ENCODE results near the gene SLC16A1. TPM values are rescaled to one million over a fixed set of nuclear protein-coding genes. Genes with fewer than 3 reads are reported as not detected.
"Not testable (repeated sequence)": the region's sequence is repeated elsewhere in the genome, so short reads cannot be mapped to it uniquely, and the experiment has no call there.

SLC16A1 gene
- total RNA-seq, 2 donors from 2014 or later, result 29.2 to 31.9 TPM

GRCh38 chr1:112904071-112904830 is 51.7 kb downstream of the SLC16A1 start:
- Mint-ChIP-seq H3K4me1 (peaks cover 15% of the 10 kb centered on the region), H3K27me3 (no peaks in the 10 kb centered on the region), H3K27ac (peak overlapping the region; percentile 46), H3K36me3 (ENCODE audit: low read depth) (no peaks in the 10 kb centered on the region), H3K4me3 (peak overlapping the region; percentile 26)
- no peaks in the 10 kb centered on the region for H3K9me3 ChIP-seq (ENCODE audit: control insufficient read depth, low read length, poor library complexity, severe bottlenecking)
- DNase-seq, result no peak
- peak; percentile 61 for ATAC-seq

DNA sequence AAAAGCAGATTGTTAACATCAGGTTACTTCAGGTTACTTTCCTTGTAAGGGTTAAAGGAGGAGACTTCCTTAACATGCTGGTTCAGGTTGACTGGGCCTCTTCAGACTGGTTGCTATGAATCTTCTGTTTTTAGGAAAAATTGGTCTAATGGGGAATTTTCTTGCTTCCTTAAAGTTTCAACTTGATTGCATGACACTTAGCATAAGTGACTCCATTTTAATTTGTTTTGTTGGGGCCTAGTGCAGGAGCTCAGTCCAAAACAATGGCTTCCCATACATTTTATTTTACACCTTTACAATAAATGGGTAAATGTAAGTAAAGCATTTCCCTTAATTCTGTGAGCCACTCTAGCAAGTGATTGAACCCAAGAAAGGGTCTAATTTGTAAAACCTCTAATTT is 53.8 kb downstream of the SLC16A1 start:
- no peak overlapping the region for H3K4me3 Mint-ChIP-seq
- H3K27ac Mint-ChIP-seq, result no peak overlapping the region
- H3K36me3 Mint-ChIP-seq (ENCODE audit: low read depth), result no peaks in the 10 kb centered on the region
- DNase-seq, result no peak
- H3K9me3 ChIP-seq (ENCODE audit: control insufficient read depth, low read length, poor library complexity, severe bottlenecking), result no peaks in the 10 kb centered on the region
- peaks cover 15% of the 10 kb centered on the region for H3K4me1 Mint-ChIP-seq
- no peak for ATAC-seq
- no peaks in the 10 kb centered on the region for H3K27me3 Mint-ChIP-seq

DNA sequence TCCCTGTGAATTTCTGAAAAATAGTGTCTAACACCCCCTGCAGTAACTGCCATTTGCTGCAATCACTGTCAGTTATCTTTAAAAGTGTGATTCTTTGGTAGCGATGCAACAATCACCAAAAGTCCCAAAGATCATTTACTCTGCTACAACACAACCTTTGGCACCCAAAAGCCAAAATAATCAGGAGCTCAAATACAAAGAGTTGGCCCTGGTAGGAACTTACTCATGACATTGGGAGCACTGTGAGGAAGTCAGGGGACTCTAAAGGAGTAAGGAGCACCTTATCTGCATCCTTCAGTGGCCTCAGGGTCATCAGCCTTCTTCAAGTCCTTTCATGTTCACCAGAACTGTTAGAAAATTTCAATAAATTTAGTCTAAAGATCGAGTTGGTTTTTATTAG is 54.6 kb downstream of the SLC16A1 start:
- ATAC-seq, result no peak
- Mint-ChIP-seq H3K27ac (no peak overlapping the region), H3K27me3 (no peaks in the 10 kb centered on the region), H3K4me1 (peaks cover 15% of the 10 kb centered on the region), H3K4me3 (no peak overlapping the region), H3K36me3 (ENCODE audit: low read depth) (no peaks in the 10 kb centered on the region)
- DNase-seq, result no peak
- no peaks in the 10 kb centered on the region for H3K9me3 ChIP-seq (ENCODE audit: control insufficient read depth, low read length, poor library complexity, severe bottlenecking)

- Mint-ChIP-seq H3K4me1 (no peaks in the 10 kb centered on the region), H3K27me3 (no peaks in the 10 kb centered on the region), H3K4me3 (no peak overlapping the region), H3K36me3 (ENCODE audit: low read depth) (no peaks in the 10 kb centered on the region), H3K27ac (no peak overlapping the region)
- no peak for DNase-seq
- peaks cover 4% of the 10 kb centered on the region for H3K9me3 ChIP-seq (ENCODE audit: control insufficient read depth, low read length, poor library complexity, severe bottlenecking)
- no peak for ATAC-seq
Observed at GRCh38 chr1:112896783-112897182, 59.2 kb downstream of the SLC16A1 start.

DNA sequence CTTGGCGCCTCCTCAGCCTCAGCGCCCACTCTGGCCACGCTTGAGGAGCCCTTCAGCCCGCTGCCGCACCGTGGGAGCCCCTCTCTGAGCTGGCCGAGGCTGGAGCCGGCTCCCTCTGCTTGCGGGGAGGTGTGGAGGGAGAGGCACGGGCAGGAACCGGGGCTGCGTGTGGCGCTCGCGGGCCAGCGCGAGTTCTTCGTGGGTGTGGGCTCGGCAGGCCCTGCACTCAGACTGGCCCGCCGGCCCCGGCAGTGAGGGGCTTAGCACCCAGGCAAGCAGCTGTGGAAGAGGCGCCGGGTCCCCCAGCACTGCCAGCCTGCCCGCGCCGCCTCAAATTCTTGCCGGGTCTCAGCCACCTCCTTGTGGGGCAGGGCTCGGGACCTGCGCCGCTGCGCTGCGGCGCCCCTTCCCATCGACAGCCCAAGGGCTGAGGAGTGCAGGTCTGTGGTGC is 61.4 kb downstream of the SLC16A1 start:
- Mint-ChIP-seq H3K27me3 (no peaks in the 10 kb centered on the region), H3K36me3 (ENCODE audit: low read depth) (no peaks in the 10 kb centered on the region), H3K4me3 (no peak overlapping the region), H3K4me1 (no peaks in the 10 kb centered on the region), H3K27ac (no peak overlapping the region)
- ATAC-seq (no peak), DNase-seq (no peak)
- peaks cover 4% of the 10 kb centered on the region for H3K9me3 ChIP-seq (ENCODE audit: control insufficient read depth, low read length, poor library complexity, severe bottlenecking)

DNA sequence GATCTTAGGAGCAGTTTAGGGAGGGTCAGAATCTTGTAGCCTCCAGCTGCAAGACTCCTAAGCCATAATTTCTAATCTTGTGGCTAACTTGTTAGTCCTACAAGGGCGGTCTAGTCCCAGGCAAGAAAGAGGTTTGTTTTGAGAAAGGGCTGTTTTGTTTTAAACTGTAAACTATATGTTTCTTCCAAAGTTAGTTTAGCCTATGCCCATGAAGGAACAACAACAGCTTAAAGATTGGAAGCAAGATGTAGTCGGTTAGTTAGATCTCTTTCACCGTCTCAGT is 62.0 kb downstream of the SLC16A1 start:
- ATAC-seq (no peak), DNase-seq (no peak)
- no peak overlapping the region for H3K27ac Mint-ChIP-seq
- H3K4me3 Mint-ChIP-seq, result no peak overlapping the region
- H3K27me3 Mint-ChIP-seq, result no peaks in the 10 kb centered on the region
- peaks cover 4% of the 10 kb centered on the region for H3K9me3 ChIP-seq (ENCODE audit: control insufficient read depth, low read length, poor library complexity, severe bottlenecking)
- H3K4me1 Mint-ChIP-seq, result no peaks in the 10 kb centered on the region
- H3K36me3 Mint-ChIP-seq (ENCODE audit: low read depth), result no peaks in the 10 kb centered on the region

GRCh38 chr1:112893288-112894009 is 62.5 kb downstream of the SLC16A1 start:
- DNase-seq (no peak), ATAC-seq (no peak)
- Mint-ChIP-seq H3K27me3 (no peaks in the 10 kb centered on the region), H3K4me3 (no peak overlapping the region), H3K27ac (no peak overlapping the region), H3K36me3 (ENCODE audit: low read depth) (no peaks in the 10 kb centered on the region), H3K4me1 (no peaks in the 10 kb centered on the region)
- peaks cover 4% of the 10 kb centered on the region for H3K9me3 ChIP-seq (ENCODE audit: control insufficient read depth, low read length, poor library complexity, severe bottlenecking)

DNA sequence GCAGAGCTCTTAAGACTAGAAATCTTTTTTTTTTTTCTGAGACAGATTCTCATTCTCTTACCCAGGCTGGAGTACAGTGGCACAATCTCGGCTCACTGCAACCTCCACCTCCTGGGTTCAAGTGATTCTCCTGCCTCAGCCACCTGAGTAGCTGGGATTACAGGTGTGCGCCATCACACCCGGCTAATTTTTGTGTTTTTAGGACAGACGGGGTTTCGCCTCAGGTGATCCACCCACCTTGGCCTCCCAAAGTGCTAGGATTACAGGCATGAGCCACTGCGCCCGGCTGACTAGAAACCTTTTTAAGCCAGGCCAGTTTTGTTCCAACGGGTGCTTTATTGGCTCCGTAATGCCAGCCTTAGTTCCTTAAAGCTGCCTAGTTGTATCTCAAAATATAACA is 66.1 kb downstream of the SLC16A1 start:
- not testable (repeated sequence) for H3K4me3 Mint-ChIP-seq, DNase-seq

DNA sequence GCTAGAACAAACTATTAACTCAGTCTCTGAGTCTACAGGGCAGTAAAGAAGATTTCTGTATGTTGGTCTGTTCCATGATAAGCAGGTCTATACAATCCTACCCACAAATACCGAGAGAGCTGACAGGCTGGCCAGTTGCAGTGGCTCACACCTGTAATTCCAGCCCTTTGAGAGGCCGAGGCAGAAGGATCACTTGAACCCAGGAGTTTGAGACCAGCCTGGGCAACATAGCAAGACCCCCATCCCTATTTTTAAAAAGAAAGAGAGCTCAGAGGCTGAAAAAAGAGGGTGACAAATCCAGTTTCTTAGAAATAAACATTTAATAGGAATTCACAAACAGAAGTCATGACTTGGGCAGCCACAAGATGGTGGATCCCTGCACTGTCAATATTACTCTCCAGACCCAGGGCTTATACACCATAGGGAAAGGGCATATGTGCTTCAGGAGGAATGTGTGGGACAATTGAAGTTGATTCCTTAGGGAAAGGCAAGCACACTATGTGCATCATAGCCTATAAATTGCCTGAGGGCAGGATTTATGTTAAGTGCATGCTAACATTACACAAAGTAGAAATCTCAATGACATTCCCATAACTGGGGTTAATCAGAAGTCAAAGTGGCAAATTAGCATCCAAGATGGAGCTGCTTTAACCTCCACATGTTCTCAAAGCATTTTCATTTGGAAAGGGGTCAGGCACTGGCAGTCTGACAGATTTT is 66.8 kb downstream of the SLC16A1 start:
- Mint-ChIP-seq H3K36me3 (ENCODE audit: low read depth) (no peaks in the 10 kb centered on the region), H3K27me3 (no peaks in the 10 kb centered on the region), H3K4me1 (peaks cover 2% of the 10 kb centered on the region), H3K27ac (no peak overlapping the region), H3K4me3 (no peak overlapping the region)
- ATAC-seq (no peak), DNase-seq (no peak)
- H3K9me3 ChIP-seq (ENCODE audit: control insufficient read depth, low read length, poor library complexity, severe bottlenecking), result peaks cover 4% of the 10 kb centered on the region

More for the DNA sequence above, 66.1 kb downstream of the SLC16A1 start:
- H3K4me1 Mint-ChIP-seq; H3K36me3 Mint-ChIP-seq (ENCODE audit: low read depth); H3K27me3 Mint-ChIP-seq; ATAC-seq; H3K9me3 ChIP-seq (ENCODE audit: control insufficient read depth, low read length, poor library complexity, severe bottlenecking); H3K27ac Mint-ChIP-seq: not testable (repeated sequence)

- H3K36me3 Mint-ChIP-seq (ENCODE audit: low read depth), result no peaks in the 10 kb centered on the region
- no peak overlapping the region for H3K27ac Mint-ChIP-seq
- no peak for ATAC-seq
Observed at GRCh38 chr1:112888630-112889029, 67.4 kb downstream of the SLC16A1 start.

GRCh38 chr1:112887599-112888283 is 68.3 kb downstream of the SLC16A1 start:
- no peaks in the 10 kb centered on the region for H3K36me3 Mint-ChIP-seq (ENCODE audit: low read depth)
- H3K27me3 Mint-ChIP-seq, result no peaks in the 10 kb centered on the region
- no peak overlapping the region for H3K27ac Mint-ChIP-seq
- ATAC-seq, result no peak
- peaks cover 2% of the 10 kb centered on the region for H3K4me1 Mint-ChIP-seq
- DNase-seq, result no peak
- no peak overlapping the region for H3K4me3 Mint-ChIP-seq
- no peaks in the 10 kb centered on the region for H3K9me3 ChIP-seq (ENCODE audit: control insufficient read depth, low read length, poor library complexity, severe bottlenecking)

More at GRCh38 chr1:112888630-112889029, 67.4 kb downstream of the SLC16A1 start:
- no peaks in the 10 kb centered on the region for H3K27me3 Mint-ChIP-seq
- no peak overlapping the region for H3K4me3 Mint-ChIP-seq
- H3K4me1 Mint-ChIP-seq, result peaks cover 2% of the 10 kb centered on the region
- DNase-seq, result no peak
- peaks cover 4% of the 10 kb centered on the region for H3K9me3 ChIP-seq (ENCODE audit: control insufficient read depth, low read length, poor library complexity, severe bottlenecking)

- not testable (repeated sequence) for H3K4me1 Mint-ChIP-seq; ATAC-seq; H3K27me3 Mint-ChIP-seq; H3K36me3 Mint-ChIP-seq (ENCODE audit: low read depth); H3K27ac Mint-ChIP-seq; DNase-seq; H3K4me3 Mint-ChIP-seq; H3K9me3 ChIP-seq (ENCODE audit: control insufficient read depth, low read length, poor library complexity, severe bottlenecking)
Observed at GRCh38 chr1:112884996-112885395, 71.0 kb downstream of the SLC16A1 start.

- no peaks in the 10 kb centered on the region for H3K36me3 Mint-ChIP-seq (ENCODE audit: low read depth)
- DNase-seq (no peak), ATAC-seq (no peak)
- no peaks in the 10 kb centered on the region for H3K9me3 ChIP-seq (ENCODE audit: control insufficient read depth, low read length, poor library complexity, severe bottlenecking)
- H3K4me3 Mint-ChIP-seq, result no peak overlapping the region
- H3K27me3 Mint-ChIP-seq, result peaks cover 4% of the 10 kb centered on the region
- no peak overlapping the region for H3K27ac Mint-ChIP-seq
- peaks cover 4% of the 10 kb centered on the region for H3K4me1 Mint-ChIP-seq
Observed at GRCh38 chr1:112882271-112882744, 73.7 kb downstream of the SLC16A1 start.
